Effector memory CD8-positive, alpha-beta T cell (primary cell): Measurements from ENCODE around the gene PFDN4.
"Not testable (repeated sequence)": the region's sequence is repeated elsewhere in the genome, so short reads cannot be mapped to it uniquely, and the experiment has no call there.

Experiments
- ATAC-seq: fragments of 150-1000 bp; cut with Tn5 transposase; replicated peaks from 2 replicates; pipeline ENCODE4 v1.10.0; 2021; ENCODE audit warnings: mild to moderate bottlenecking, moderate library complexity
- DNase-seq, 3 experiments: peaks; one replicate each; pipeline ENCODE4 v3.0.0; 2021
- H3K27ac Mint-ChIP-seq, 2 donors: one replicate each; pipeline ENCODE4 v1.8.0; 2022; ENCODE audit warnings: mild to moderate bottlenecking in 2 of 2, mixed read lengths in 2 of 2, moderate library complexity in 2 of 2
- H3K27me3 Mint-ChIP-seq, 2 donors: one replicate each; pipeline ENCODE4 v1.8.0; 2022; ENCODE audit warnings: mixed read lengths in 2 of 2
- H3K36me3 Mint-ChIP-seq: one replicate; pipeline ENCODE4 v1.8.0; 2022; ENCODE audit warnings: mild to moderate bottlenecking, moderate library complexity, mixed read lengths; ENCODE audit not compliant: insufficient read depth
- H3K4me1 Mint-ChIP-seq, 2 donors: one replicate each; pipeline ENCODE4 v1.8.0; 2022; ENCODE audit warnings: low read depth in 2 of 2, mixed read lengths in 2 of 2
- H3K4me3 Mint-ChIP-seq, 2 donors: one replicate each; pipeline ENCODE4 v1.8.0; 2022; ENCODE audit warnings: mild to moderate bottlenecking in 2 of 2, mixed read lengths in 2 of 2, moderate library complexity in 2 of 2
- H3K9me3 Mint-ChIP-seq, 2 donors: one replicate each; pipeline ENCODE4 v1.8.0; 2022; ENCODE audit warnings: mixed read lengths in 2 of 2

The PFDN4 gene

DNA sequence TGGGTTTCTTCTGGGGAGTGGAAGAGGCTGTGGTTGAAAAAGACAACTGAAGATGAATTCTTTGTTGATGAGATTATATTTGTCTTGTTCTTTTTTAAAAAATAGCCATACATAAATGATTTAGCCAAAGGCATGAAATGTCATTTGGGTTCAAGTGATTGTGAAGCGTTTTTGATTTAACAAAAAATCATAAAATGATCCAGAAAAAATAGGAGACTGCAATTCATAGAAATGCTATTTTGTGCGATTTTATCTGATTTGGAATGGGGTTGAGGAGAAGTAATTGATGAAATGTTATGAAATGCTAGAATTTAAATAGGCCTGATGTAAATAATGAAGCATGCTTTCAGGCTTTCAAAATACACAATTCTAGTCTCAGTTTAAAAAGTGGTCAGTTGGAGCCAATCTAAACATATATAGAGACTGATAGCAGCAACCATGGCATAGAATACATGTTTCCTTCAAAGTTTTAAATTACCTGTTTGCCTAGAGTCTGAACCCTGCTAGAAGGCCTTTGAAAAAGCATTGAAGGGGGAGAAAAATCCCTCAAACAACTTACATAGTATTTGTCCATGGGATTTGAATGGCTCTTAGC is 21.8 kb downstream of the PFDN4 start:
- no peaks in the 10 kb centered on the region for H3K4me1 Mint-ChIP-seq
- ATAC-seq (no peak), DNase-seq (no peak)
- no peak overlapping the region for H3K27ac Mint-ChIP-seq
- H3K36me3 Mint-ChIP-seq: no peaks in the 10 kb centered on the region
- peaks cover 13 to 17% of the 10 kb centered on the region in 2 donors for H3K27me3 Mint-ChIP-seq
- H3K4me3 Mint-ChIP-seq: no peak overlapping the region
- H3K9me3 Mint-ChIP-seq: peaks cover 3 to 7% of the 10 kb centered on the region in 2 donors

DNA sequence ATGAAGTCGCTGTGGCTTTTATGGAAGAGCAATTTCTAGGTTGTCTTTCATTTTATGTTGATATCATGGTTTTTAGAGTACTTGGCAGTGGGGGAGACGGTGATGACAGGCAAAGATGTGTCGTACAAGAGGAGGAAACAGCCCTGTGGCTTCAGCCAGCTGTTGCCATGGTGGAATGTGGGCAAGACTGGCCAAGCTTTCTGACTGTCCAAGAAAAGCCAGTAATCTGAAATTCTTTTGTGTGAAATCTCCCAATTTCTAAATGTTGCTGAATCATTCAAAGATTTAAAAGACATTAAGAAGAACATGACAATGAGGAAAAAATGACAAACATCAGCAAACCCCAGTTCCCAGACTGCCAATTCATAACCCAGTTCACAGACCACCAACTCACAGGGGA is 23.1 kb downstream of the PFDN4 start:
- Mint-ChIP-seq H3K4me3 (no peak overlapping the region), H3K27ac (no peak overlapping the region), H3K9me3 (peaks cover 3 to 7% of the 10 kb centered on the region in 2 donors), H3K27me3 (peaks cover 25 to 28% of the 10 kb centered on the region in 2 donors), H3K4me1 (no peaks in the 10 kb centered on the region), H3K36me3 (no peaks in the 10 kb centered on the region)
- no peak for ATAC-seq
- DNase-seq: no peak

GRCh38 chr20:54234991-54235390 is 27.1 kb downstream of the PFDN4 start:
- Mint-ChIP-seq H3K4me3 (no peak overlapping the region), H3K36me3 (no peaks in the 10 kb centered on the region), H3K27me3 (peaks cover 59 to 63% of the 10 kb centered on the region in 2 donors), H3K9me3 (no peaks in the 10 kb centered on the region), H3K27ac (no peak overlapping the region), H3K4me1 (no peaks in the 10 kb centered on the region)
- DNase-seq (no peak), ATAC-seq (no peak)

GRCh38 chr20:54237116-54237943 is 29.4 kb downstream of the PFDN4 start:
- Mint-ChIP-seq H3K4me3 (no peak overlapping the region), H3K27me3 (peaks cover 59 to 73% of the 10 kb centered on the region in 2 donors), H3K27ac (no peak overlapping the region), H3K4me1 (peaks cover 0 to 1% of the 10 kb centered on the region in 2 donors), H3K9me3 (no peaks in the 10 kb centered on the region), H3K36me3 (no peaks in the 10 kb centered on the region)
- ATAC-seq (no peak), DNase-seq (no peak)

GRCh38 chr20:54244113-54244512 is 36.2 kb downstream of the PFDN4 start:
- peaks cover 0 to 3% of the 10 kb centered on the region in 2 donors for H3K9me3 Mint-ChIP-seq
- peaks cover 23 to 32% of the 10 kb centered on the region in 2 donors for H3K27me3 Mint-ChIP-seq
- H3K4me1 Mint-ChIP-seq: peaks cover 0 to 1% of the 10 kb centered on the region in 2 donors
- ATAC-seq (no peak), DNase-seq (no peak)
- no peak overlapping the region for H3K27ac Mint-ChIP-seq
- no peaks in the 10 kb centered on the region for H3K36me3 Mint-ChIP-seq
- H3K4me3 Mint-ChIP-seq: no peak overlapping the region

- ATAC-seq, H3K27ac Mint-ChIP-seq, H3K4me3 Mint-ChIP-seq, H3K9me3 Mint-ChIP-seq, DNase-seq, H3K36me3 Mint-ChIP-seq, H3K4me1 Mint-ChIP-seq, H3K27me3 Mint-ChIP-seq: not testable (repeated sequence)
These were observed 40.8 kb downstream of the PFDN4 start for GRCh38 chr20:54248705-54249104.

GRCh38 chr20:54250691-54251090 is 42.8 kb downstream of the PFDN4 start:
- no peaks in the 10 kb centered on the region for H3K4me1 Mint-ChIP-seq
- no peaks in the 10 kb centered on the region for H3K9me3 Mint-ChIP-seq
- DNase-seq: no peak
- ATAC-seq: no peak
- no peaks in the 10 kb centered on the region for H3K36me3 Mint-ChIP-seq
- no peak overlapping the region for H3K4me3 Mint-ChIP-seq
- peaks cover 6 to 8% of the 10 kb centered on the region in 2 donors for H3K27me3 Mint-ChIP-seq
- no peak overlapping the region for H3K27ac Mint-ChIP-seq

DNA sequence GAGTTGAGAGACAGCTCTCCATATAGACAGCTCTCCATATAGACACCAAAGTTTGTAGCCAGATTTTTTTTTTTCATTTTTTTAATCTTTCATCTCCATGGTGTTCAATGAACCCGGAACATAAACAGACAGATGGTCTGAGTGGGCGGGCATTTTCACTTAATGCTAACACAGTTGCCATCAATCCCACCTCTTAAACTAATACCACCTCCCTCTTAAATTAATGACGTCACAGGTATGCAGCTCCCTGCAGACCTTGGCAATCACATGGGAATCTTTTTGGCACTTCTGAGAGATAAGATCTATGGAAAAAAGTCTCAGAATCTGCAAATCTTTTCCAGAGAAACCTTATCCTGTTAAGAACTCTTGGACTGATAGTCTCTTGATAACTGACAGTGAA is 43.2 kb downstream of the PFDN4 start:
- no peak overlapping the region for H3K4me3 Mint-ChIP-seq
- no peaks in the 10 kb centered on the region for H3K4me1 Mint-ChIP-seq
- DNase-seq (no peak), ATAC-seq (no peak)
- H3K9me3 Mint-ChIP-seq: no peaks in the 10 kb centered on the region
- H3K27ac Mint-ChIP-seq: no peak overlapping the region
- H3K36me3 Mint-ChIP-seq: no peaks in the 10 kb centered on the region
- peaks cover 9 to 11% of the 10 kb centered on the region in 2 donors for H3K27me3 Mint-ChIP-seq

DNA sequence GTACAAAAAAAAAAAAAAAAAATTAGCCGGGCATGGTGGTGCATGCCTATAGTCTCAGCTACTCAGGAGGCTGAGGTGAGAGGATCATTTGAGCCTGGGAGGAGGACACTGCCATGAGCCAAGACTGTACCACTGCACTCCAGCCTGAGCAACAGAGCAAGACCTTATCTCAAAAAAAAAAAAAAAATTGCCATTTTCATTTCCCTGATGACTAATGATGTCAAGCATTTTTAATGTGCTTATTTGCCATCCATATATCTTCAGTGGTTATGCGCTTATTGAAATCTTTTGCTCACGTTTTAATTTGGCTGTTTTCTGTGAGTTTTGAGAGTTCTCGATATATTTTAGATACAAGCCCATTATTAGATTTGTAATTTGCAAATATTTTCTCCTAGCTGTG is 46.7 kb downstream of the PFDN4 start:
- no peak for ATAC-seq
- DNase-seq: no peak
- H3K4me3 Mint-ChIP-seq: no peak overlapping the region
- no peaks in the 10 kb centered on the region for H3K4me1 Mint-ChIP-seq
- H3K9me3 Mint-ChIP-seq: no peaks in the 10 kb centered on the region
- H3K36me3 Mint-ChIP-seq: no peaks in the 10 kb centered on the region
- H3K27ac Mint-ChIP-seq: no peak overlapping the region
- H3K27me3 Mint-ChIP-seq: peaks cover 29 to 30% of the 10 kb centered on the region in 2 donors

DNA sequence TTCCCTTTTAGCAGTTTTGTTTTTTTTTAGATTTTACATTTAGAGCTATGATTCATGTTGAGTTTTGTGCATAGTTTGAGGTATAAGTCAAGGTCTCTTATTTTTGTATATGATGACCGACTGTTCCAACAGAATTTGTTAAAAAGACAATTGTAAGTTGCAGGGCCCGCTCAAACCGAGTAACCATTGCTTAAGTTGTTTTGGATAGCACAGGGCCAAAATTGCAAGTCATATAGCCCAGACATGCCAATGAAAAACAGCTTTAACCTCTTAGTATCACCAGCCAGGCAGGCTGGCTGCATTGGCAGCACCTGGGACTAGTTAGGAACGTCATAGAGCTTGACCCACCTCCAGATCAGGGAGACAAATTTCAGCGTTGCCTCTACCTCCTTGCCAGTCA is 47.3 kb downstream of the PFDN4 start:
- no peak for ATAC-seq
- no peaks in the 10 kb centered on the region for H3K9me3 Mint-ChIP-seq
- peaks cover 30 to 32% of the 10 kb centered on the region in 2 donors for H3K27me3 Mint-ChIP-seq
- H3K36me3 Mint-ChIP-seq: no peaks in the 10 kb centered on the region
- no peaks in the 10 kb centered on the region for H3K4me1 Mint-ChIP-seq
- no peak overlapping the region for H3K4me3 Mint-ChIP-seq
- no peak overlapping the region for H3K27ac Mint-ChIP-seq
- no peak for DNase-seq

GRCh38 chr20:54256202-54256601 is 48.3 kb downstream of the PFDN4 start:
- Mint-ChIP-seq H3K4me3 (no peak overlapping the region), H3K36me3 (no peaks in the 10 kb centered on the region), H3K27ac (no peak overlapping the region), H3K4me1 (no peaks in the 10 kb centered on the region), H3K9me3 (no peaks in the 10 kb centered on the region), H3K27me3 (peaks cover 33 to 34% of the 10 kb centered on the region in 2 donors)
- no peak for ATAC-seq
- DNase-seq: no peak

DNA sequence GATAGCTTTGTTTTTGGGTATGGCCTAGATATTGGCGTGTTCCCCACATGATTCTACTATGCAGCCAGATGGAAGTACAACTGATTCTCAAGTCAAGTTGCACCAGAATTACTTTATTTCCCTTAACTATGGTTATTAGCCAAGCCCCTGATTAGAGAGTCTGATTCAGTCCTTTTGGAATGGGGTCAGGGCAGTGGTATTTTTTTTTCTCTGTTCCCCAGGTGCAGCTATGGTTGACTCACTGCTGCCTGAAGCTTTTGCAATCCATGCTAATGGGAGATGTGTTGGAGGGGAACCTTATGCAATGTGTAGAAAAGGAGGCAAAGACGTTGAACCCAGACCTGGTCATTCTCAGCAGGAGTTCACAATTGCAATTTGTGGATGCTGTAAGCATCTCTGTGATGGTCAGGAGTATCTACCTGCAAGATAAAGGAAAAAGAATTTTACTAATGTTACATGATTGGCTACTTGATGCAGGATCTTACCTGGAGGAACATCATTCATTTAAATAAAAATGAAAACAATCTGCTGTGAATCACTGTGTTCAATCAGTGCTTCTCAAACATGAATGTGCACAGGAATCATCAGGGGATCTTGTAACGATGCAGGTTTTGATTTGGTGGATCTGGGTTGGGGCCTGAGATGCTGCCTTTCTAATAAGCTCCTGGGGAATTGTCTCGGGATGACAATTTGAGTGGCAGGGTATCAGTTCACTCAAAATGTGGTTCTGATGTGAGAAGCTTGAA is 49.4 kb downstream of the PFDN4 start:
- Mint-ChIP-seq H3K27ac (no peak overlapping the region), H3K4me1 (no peaks in the 10 kb centered on the region), H3K9me3 (no peaks in the 10 kb centered on the region), H3K4me3 (no peak overlapping the region), H3K27me3 (peaks cover 37 to 38% of the 10 kb centered on the region in 2 donors), H3K36me3 (no peaks in the 10 kb centered on the region)
- ATAC-seq (no peak), DNase-seq (no peak)

GRCh38 chr20:54260116-54260515 is 52.2 kb downstream of the PFDN4 start:
- Mint-ChIP-seq H3K9me3 (no peaks in the 10 kb centered on the region), H3K36me3 (no peaks in the 10 kb centered on the region), H3K4me3 (no peak overlapping the region), H3K27me3 (peaks cover 37 to 48% of the 10 kb centered on the region in 2 donors), H3K27ac (no peak overlapping the region), H3K4me1 (no peaks in the 10 kb centered on the region)
- ATAC-seq: no peak
- no peak for DNase-seq
